Measurements from ENCODE around the gene FRMD4A. TPM values are rescaled to one million over a fixed set of nuclear protein-coding genes. Genes with fewer than 3 reads are reported as not detected.

FRMD4A gene
- total RNA-seq, 2 experiments from 2014 or later: 0.88 to 1.4 TPM

DNA sequence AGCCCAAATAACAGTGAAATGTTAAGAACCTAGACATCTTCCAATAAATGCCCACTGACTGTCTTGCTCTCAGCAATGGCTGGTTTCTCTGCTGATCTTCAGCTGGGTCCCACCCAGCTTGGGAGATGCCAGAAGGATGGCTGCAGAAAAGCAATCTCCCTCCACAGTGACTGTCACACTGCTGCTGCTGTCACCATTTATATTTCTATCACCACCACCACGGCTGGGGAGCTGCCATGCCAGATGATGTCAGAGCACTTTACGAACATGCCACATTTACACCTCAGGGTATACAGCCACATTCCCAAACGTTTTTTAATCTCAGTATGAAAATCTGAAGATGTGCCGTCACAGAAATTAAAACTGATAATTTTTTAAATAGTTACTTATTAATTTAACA is 29.8 kb upstream of the FRMD4A start:
- Mint-ChIP-seq H3K27ac (no peak overlapping the region), H3K4me1 (no peaks in the 10 kb centered on the region), H3K4me3 (no peak overlapping the region), H3K9me3 (no peaks in the 10 kb centered on the region), H3K36me3 (no peaks in the 10 kb centered on the region), H3K27me3 (peaks cover 10% of the 10 kb centered on the region)
- no peak for ATAC-seq (ENCODE audit: low read depth)
- POLR2A ChIA-PET: no interaction called here
- DNase-seq: no peak

- DNase-seq (no peak), ATAC-seq (ENCODE audit: low read depth) (no peak)
- POLR2A ChIA-PET: no interaction called here
- Mint-ChIP-seq H3K36me3 (no peaks in the 10 kb centered on the region), H3K4me1 (no peaks in the 10 kb centered on the region), H3K27ac (no peak overlapping the region), H3K27me3 (peaks cover 16% of the 10 kb centered on the region), H3K9me3 (no peaks in the 10 kb centered on the region), H3K4me3 (no peak overlapping the region)
These were observed 28.3 kb upstream of the FRMD4A start for GRCh38 chr10:14358886-14359573.

GRCh38 chr10:14356921-14357320 is 26.2 kb upstream of the FRMD4A start:
- no peaks in the 10 kb centered on the region for H3K36me3 Mint-ChIP-seq
- H3K27ac Mint-ChIP-seq: no peak overlapping the region
- peaks cover 12% of the 10 kb centered on the region for H3K27me3 Mint-ChIP-seq
- H3K9me3 Mint-ChIP-seq: peaks cover 2% of the 10 kb centered on the region
- no peak overlapping the region for H3K4me3 Mint-ChIP-seq
- POLR2A ChIA-PET: no interaction called here
- ATAC-seq (ENCODE audit: low read depth): no peak
- no peak for DNase-seq
- H3K4me1 Mint-ChIP-seq: no peaks in the 10 kb centered on the region

- POLR2A ChIA-PET: no interaction called here
- no peaks in the 10 kb centered on the region for H3K36me3 Mint-ChIP-seq
- H3K4me1 Mint-ChIP-seq: no peaks in the 10 kb centered on the region
- ATAC-seq (ENCODE audit: low read depth) (no peak), DNase-seq (no peak)
- peaks cover 12% of the 10 kb centered on the region for H3K27me3 Mint-ChIP-seq
- no peak overlapping the region for H3K4me3 Mint-ChIP-seq
- no peak overlapping the region for H3K27ac Mint-ChIP-seq
- H3K9me3 Mint-ChIP-seq: peaks cover 2% of the 10 kb centered on the region
These were observed 25.0 kb upstream of the FRMD4A start for GRCh38 chr10:14355750-14356149.

GRCh38 chr10:14353291-14353913 is 22.7 kb upstream of the FRMD4A start:
- H3K4me1 Mint-ChIP-seq: no peaks in the 10 kb centered on the region
- no peak overlapping the region for H3K4me3 Mint-ChIP-seq
- no peaks in the 10 kb centered on the region for H3K36me3 Mint-ChIP-seq
- no peak overlapping the region for H3K27ac Mint-ChIP-seq
- POLR2A ChIA-PET: no interaction called here
- DNase-seq (no peak), ATAC-seq (ENCODE audit: low read depth) (no peak)
- H3K9me3 Mint-ChIP-seq: peaks cover 2% of the 10 kb centered on the region
- H3K27me3 Mint-ChIP-seq: peaks cover 9% of the 10 kb centered on the region

DNA sequence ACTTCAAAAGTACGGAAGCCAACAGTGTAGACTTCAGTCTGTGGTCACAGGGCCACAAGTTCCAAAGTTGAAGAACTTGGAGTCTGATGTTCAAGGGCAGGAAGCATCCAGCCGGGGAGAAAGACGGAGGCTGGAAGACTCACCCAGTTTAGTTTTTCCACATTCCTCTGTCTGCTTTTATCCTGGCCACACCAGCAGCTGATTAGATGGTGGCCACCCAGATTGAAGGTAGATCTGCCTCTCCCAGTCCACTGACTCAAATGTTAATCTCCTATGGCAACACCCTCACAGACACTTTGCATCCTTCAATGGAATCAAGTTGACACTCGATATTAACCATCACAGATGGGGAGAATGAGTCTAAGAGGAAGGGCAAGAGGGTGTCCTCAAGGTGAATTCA is 19.3 kb upstream of the FRMD4A start:
- H3K9me3 Mint-ChIP-seq: peaks cover 2% of the 10 kb centered on the region

GRCh38 chr10:14349081-14349480 is 18.4 kb upstream of the FRMD4A start:
- Mint-ChIP-seq H3K4me3 (no peak overlapping the region), H3K27ac (no peak overlapping the region), H3K27me3 (peaks cover 3% of the 10 kb centered on the region)

More for the DNA sequence above, 19.3 kb upstream of the FRMD4A start:
- DNase-seq (no peak), ATAC-seq (ENCODE audit: low read depth) (no peak)
- H3K4me1 Mint-ChIP-seq: no peaks in the 10 kb centered on the region
- POLR2A ChIA-PET: no interaction called here
- H3K27ac Mint-ChIP-seq: no peak overlapping the region
- H3K27me3 Mint-ChIP-seq: peaks cover 5% of the 10 kb centered on the region
- no peaks in the 10 kb centered on the region for H3K36me3 Mint-ChIP-seq
- H3K4me3 Mint-ChIP-seq: no peak overlapping the region

GRCh38 chr10:14345262-14345661 is 14.5 kb upstream of the FRMD4A start:
- no peak overlapping the region for H3K27ac Mint-ChIP-seq
- POLR2A ChIA-PET: no interaction called here
- no peaks in the 10 kb centered on the region for H3K4me1 Mint-ChIP-seq
- ATAC-seq (ENCODE audit: low read depth) (no peak), DNase-seq (no peak)
- H3K36me3 Mint-ChIP-seq: no peaks in the 10 kb centered on the region
- no peak overlapping the region for H3K4me3 Mint-ChIP-seq
- peaks cover 8% of the 10 kb centered on the region for H3K27me3 Mint-ChIP-seq
- H3K9me3 Mint-ChIP-seq: no peaks in the 10 kb centered on the region

More at GRCh38 chr10:14349081-14349480, 18.4 kb upstream of the FRMD4A start:
- H3K36me3 Mint-ChIP-seq: no peaks in the 10 kb centered on the region
- DNase-seq (no peak), ATAC-seq (ENCODE audit: low read depth) (no peak)
- POLR2A ChIA-PET: no interaction called here
- H3K4me1 Mint-ChIP-seq: no peaks in the 10 kb centered on the region
- peaks cover 2% of the 10 kb centered on the region for H3K9me3 Mint-ChIP-seq

- no peak for DNase-seq
- H3K9me3 Mint-ChIP-seq: no peaks in the 10 kb centered on the region
- ATAC-seq (ENCODE audit: low read depth): no peak
- no peak overlapping the region for H3K4me3 Mint-ChIP-seq
- no peak overlapping the region for H3K27ac Mint-ChIP-seq
- no peaks in the 10 kb centered on the region for H3K36me3 Mint-ChIP-seq
- H3K27me3 Mint-ChIP-seq: peaks cover 21% of the 10 kb centered on the region
- no peaks in the 10 kb centered on the region for H3K4me1 Mint-ChIP-seq
- POLR2A ChIA-PET: interaction anchor here (0.6 kb wide), 1 partner anchor 517 kb away, joined by 3 read pairs; no protein-coding TSS in a partner anchor
These were observed 9.5 kb upstream of the FRMD4A start for GRCh38 chr10:14340051-14340744.

DNA sequence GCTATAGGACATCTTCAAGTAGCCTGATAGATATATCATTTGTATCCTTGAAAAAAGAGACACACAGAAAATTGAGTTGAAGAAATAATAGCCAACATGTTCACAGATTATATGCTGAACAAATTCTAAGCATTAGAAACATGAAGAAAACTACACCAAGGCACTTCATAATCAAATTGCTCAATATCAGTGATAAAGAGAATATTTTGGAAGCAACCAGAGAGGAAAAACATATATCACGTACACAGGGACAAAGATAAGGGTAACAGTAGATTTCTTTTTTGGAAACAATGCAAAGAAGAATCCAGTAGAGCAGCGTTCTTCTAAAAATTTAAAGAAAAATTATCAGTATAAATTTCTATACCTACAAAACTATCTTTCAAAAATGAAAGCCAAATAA is 6.0 kb upstream of the FRMD4A start:
- Mint-ChIP-seq H3K27me3 (peaks cover 21% of the 10 kb centered on the region), H3K36me3 (no peaks in the 10 kb centered on the region), H3K9me3 (no peaks in the 10 kb centered on the region), H3K4me1 (no peaks in the 10 kb centered on the region), H3K4me3 (no peak overlapping the region), H3K27ac (no peak overlapping the region)
- DNase-seq (no peak), ATAC-seq (ENCODE audit: low read depth) (no peak)
- POLR2A ChIA-PET: no interaction called here

- POLR2A ChIA-PET: no interaction called here
- DNase-seq: no peak
- Mint-ChIP-seq H3K27ac (no peak overlapping the region), H3K36me3 (no peaks in the 10 kb centered on the region), H3K4me3 (no peak overlapping the region), H3K27me3 (peaks cover 23% of the 10 kb centered on the region), H3K9me3 (no peaks in the 10 kb centered on the region), H3K4me1 (no peaks in the 10 kb centered on the region)
- no peak for ATAC-seq (ENCODE audit: low read depth)
These were observed 4.0 kb upstream of the FRMD4A start for GRCh38 chr10:14334771-14335170.

DNA sequence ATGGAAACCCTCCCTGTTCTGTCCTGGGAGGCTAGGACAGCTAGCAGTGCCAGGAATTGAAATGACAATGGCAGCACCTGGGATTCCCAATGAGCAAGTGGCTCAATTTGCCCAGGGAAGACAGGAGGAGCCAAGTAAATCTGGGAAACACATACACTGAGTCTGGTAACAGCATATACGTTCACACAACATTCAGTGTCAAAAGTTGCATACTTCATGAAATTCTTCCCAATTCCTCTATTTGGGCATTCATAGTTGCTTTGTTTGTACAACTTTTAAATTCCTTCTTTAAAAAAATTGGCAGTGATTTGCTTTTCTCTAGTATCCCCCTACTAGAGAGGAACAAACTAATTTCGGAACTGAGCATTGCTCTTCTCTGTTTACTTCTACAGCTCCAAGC is 2.9 kb upstream of the FRMD4A start:
- Mint-ChIP-seq H3K4me1 (no peaks in the 10 kb centered on the region), H3K9me3 (no peaks in the 10 kb centered on the region), H3K4me3 (no peak overlapping the region), H3K27ac (no peak overlapping the region), H3K36me3 (no peaks in the 10 kb centered on the region), H3K27me3 (peaks cover 26% of the 10 kb centered on the region)
- POLR2A ChIA-PET: no interaction called here
- DNase-seq: no peak
- ATAC-seq (ENCODE audit: low read depth): no peak

- no peaks in the 10 kb centered on the region for H3K36me3 Mint-ChIP-seq
These were observed 2.2 kb upstream of the FRMD4A start for GRCh38 chr10:14332903-14333302.

GRCh38 chr10:14329746-14330173 is 964 bp downstream of the FRMD4A start:
- Mint-ChIP-seq H3K4me1 (peaks cover 3% of the 10 kb centered on the region), H3K9me3 (no peaks in the 10 kb centered on the region), H3K27ac (no peak overlapping the region), H3K36me3 (no peaks in the 10 kb centered on the region), H3K4me3 (no peak overlapping the region), H3K27me3 (peaks cover 27% of the 10 kb centered on the region)
- POLR2A ChIA-PET: no interaction called here
- ATAC-seq (ENCODE audit: low read depth): no peak
- DNase-seq: no peak

More at GRCh38 chr10:14332903-14333302, 2.2 kb upstream of the FRMD4A start:
- Mint-ChIP-seq H3K9me3 (no peaks in the 10 kb centered on the region), H3K4me3 (no peak overlapping the region), H3K27me3 (peaks cover 27% of the 10 kb centered on the region), H3K4me1 (peaks cover 1% of the 10 kb centered on the region), H3K27ac (no peak overlapping the region)
- POLR2A ChIA-PET: no interaction called here
- ATAC-seq (ENCODE audit: low read depth): no peak
- no peak for DNase-seq

Measured in activated naive CD8-positive, alpha-beta T cell treated with anti-CD3 and anti-CD28 coated beads, Interleukin-2, amount 10 ng/mL, durations not matched to agents 7 days and 5 days (primary cell).